ENCODE measurements around the gene PRTFDC1. TPM values are rescaled to one million over a fixed set of nuclear protein-coding genes. Genes with fewer than 3 reads are reported as not detected.

The PRTFDC1 gene
- total RNA-seq, 1 experiment from 2014 or later = not detected

GRCh38 chr10:24879861-24880260 is 72.5 kb downstream of the PRTFDC1 start (continued):
- TF ChIP-seq CTCF (IDR thresholded peaks at IDR 0.05 in 2 of 3, conservative IDR thresholded peaks at IDR 0.05 in 1 of 3; ENCODE audit: borderline replicate concordance in 1 of 3, insufficient read depth in 1 of 3, low read depth in 2 of 3, low read length in 2 of 3) (no peak), EZH2 (IDR thresholded peaks at IDR 0.05) (no peak)

GRCh38 chr10:24874133-24874532 is 78.3 kb downstream of the PRTFDC1 start:
- CTCF ChIA-PET = no interaction called here
- no peak overlapping the region for H3K4me2 ChIP-seq (ENCODE audit: low read length)
- no peak for DNase-seq (ENCODE audit: low read depth, low spot score)
- H2AFZ ChIP-seq (ENCODE audit: low read depth, low read length, poor library complexity, severe bottlenecking) = no peak overlapping the region
- POLR2A ChIA-PET = no interaction called here
- H3K9ac ChIP-seq (ENCODE audit: low read length) = no peak overlapping the region
- RAD21 ChIA-PET (ENCODE audit: low non-redundant PET in 1 of 2, low total read pairs in 2 of 2, uncharacterized antibody in 2 of 2, unreplicated experiment in 2 of 2) = no interaction called here
- no peaks in the 10 kb centered on the region for H3K79me2 ChIP-seq (ENCODE audit: insufficient read depth, low read length)
- TF ChIP-seq JUND (IDR thresholded peaks at IDR 0.05) = no peak
- no peak for TF ChIP-seq POLR2A (IDR thresholded peaks at IDR 0.05; ENCODE audit: borderline replicate concordance, extremely low read depth, insufficient read depth, insufficient read length)
- TF ChIP-seq RAD21 (IDR thresholded peaks at IDR 0.05; ENCODE audit: low read depth) = no peak
- no peak for TF ChIP-seq EZH2phosphoT487 (IDR thresholded peaks at IDR 0.05; ENCODE audit: borderline replicate concordance)
- no peak for TF ChIP-seq MAX (IDR thresholded peaks at IDR 0.05)
- TF ChIP-seq TCF7L2 (IDR thresholded peaks at IDR 0.05; ENCODE audit: borderline replicate concordance, extremely low read depth, insufficient read depth, insufficient read length) = no peak
- no peak for TF ChIP-seq CTCF (IDR thresholded peaks at IDR 0.05 in 2 of 3, conservative IDR thresholded peaks at IDR 0.05 in 1 of 3; ENCODE audit: borderline replicate concordance in 1 of 3, insufficient read depth in 1 of 3, low read depth in 2 of 3, low read length in 2 of 3)
- TF ChIP-seq SRF (IDR thresholded peaks at IDR 0.05; ENCODE audit: low read depth) = no peak
- no peak for TF ChIP-seq SP1 (IDR thresholded peaks at IDR 0.05; ENCODE audit: low read depth)
- TF ChIP-seq ZBTB33 (IDR thresholded peaks at IDR 0.05; ENCODE audit: extremely low read depth, insufficient replicate concordance, low read length) = no peak
- peaks cover 0 to 5% of the 10 kb centered on the region in 2 experiments; a peak in 1 of 4 replicates for H3K4me1 ChIP-seq (ENCODE audit: control insufficient read depth in 1 of 2, insufficient read depth in 2 of 2, low read length in 2 of 2)
- BruUV-seq (replicated peaks) = no TSS peak
- intact Hi-C loops (cut with micrococcal nuclease) = no loop called here
- ATAC-seq = no peak
- no peaks in the 10 kb centered on the region for H3K27me3 ChIP-seq (ENCODE audit: insufficient read depth, low read length)
- H3K4me3 ChIP-seq (replicated peaks in 1 of 2; ENCODE audit: low read depth in 1 of 2, low read length in 2 of 2) = no peak overlapping the region
- H3K9me3 ChIP-seq (ENCODE audit: control insufficient read depth in 1 of 2, insufficient read depth in 1 of 2, low read depth in 1 of 2, low read length in 2 of 2) = peaks cover 5% of the 10 kb centered on the region in 2 experiments; a peak in 1 of 4 replicates
- no peaks in the 10 kb centered on the region for H4K20me1 ChIP-seq (ENCODE audit: insufficient read depth)
- no peak overlapping the region for H3K27ac ChIP-seq (ENCODE audit: low read depth, low read length)
- no peaks in the 10 kb centered on the region for H3K36me3 ChIP-seq (ENCODE audit: control insufficient read depth in 1 of 2, insufficient read depth in 2 of 2, low read length in 2 of 2)
- no peaks in the 10 kb centered on the region for H3K9me2 ChIP-seq (ENCODE audit: insufficient read depth)

All from HCT116 (cell line).